Measurements from ENCODE around the gene CELSR3.

The CELSR3 gene

GRCh38 chr3:48633743-48634142, 28.9 kb downstream of the CELSR3 start:
- DNase-seq (ENCODE audit: low spot score), result no peak

DNA sequence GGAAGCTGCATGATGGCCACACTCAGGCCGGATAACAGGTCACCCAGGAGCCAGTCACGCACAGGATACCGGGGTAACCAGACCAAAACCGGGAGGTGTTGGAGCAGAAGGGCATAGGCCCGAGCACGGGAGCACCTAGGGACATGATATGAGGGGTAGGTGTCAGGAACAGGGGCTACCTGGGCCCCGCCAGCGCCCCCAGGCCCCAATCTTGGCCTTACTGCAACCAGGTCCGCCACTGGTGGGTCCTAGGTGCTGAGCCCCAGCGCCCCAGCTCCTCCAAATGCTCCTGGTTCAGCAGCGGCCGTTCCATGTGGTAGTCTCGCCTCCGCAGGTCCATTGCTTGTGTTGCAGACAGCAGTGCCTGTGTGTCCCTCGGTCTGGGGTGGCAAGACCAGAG, 29.4 kb downstream of the CELSR3 start:
- no peak for DNase-seq (ENCODE audit: low spot score)

DNA sequence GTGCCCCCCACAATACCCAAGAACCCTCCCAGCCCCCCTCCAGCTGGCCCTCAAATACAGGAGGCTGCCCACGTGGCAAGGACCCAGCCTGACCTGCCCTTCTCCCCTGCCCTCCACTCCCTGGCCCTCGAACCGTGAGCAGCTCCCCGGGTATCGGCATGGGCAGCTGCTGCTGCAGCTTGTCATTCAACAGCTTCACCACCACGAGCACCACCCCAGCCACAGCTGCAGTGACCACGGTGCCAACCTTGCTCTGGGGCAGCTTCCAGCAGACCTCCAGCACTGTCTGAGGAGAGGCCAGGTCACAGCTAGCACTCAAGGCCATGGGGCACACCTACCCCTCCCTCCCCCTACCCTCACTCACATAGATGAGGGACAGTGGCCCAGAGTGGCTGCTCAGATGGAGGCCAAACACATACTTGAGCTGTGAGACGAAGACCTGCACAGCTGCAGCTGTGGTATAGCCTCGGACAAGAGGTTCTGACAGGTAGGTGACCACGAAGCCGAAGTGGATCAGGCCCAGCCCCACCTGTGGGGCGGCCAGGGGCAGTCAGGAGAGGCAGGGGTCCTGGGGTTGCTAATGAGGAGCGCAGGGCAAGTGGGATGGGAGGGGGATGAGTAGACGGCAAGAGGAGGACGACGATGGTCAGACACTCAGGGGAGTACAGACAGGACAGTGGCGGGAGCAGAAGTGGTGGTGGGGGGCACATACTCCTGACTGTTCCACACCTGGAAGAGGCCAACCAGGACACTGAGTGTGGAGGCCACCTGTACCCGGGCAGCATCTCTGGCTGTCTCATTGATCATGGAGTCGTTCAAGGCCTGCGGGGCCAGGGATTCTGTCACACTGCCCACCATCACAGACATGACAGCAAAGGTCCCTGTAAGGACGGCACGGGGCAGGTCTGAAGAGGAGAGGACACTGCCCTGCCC, 30.9 kb downstream of the CELSR3 start:
- no peak for DNase-seq (ENCODE audit: low spot score)

- no peak for DNase-seq (ENCODE audit: low spot score)
These were observed 31.9 kb downstream of the CELSR3 start for GRCh38 chr3:48630833-48631232.

- DNase-seq (ENCODE audit: low spot score), result no peak
These were observed 32.3 kb downstream of the CELSR3 start for GRCh38 chr3:48630407-48630806.

DNA sequence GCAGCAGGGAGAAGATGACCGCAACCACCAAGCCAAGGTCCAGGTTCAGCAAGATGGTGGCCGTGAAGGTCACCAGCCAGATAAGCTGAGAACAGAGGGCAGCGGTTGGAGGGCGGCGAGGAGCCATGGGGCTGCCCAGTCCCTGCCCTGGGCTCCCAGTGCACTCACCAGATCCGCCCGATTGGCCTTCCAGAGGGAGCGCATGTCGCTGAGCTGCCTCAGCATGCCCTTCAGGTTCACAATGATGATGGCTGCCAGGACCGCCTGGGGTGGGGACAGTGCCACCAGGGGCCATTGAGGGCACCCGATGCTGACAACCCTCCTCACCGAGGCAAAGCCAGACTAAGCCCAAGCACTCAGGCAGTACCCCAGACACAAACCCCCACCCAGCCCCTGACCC, 32.8 kb downstream of the CELSR3 start:
- DNase-seq (ENCODE audit: low spot score), result no peak

- DNase-seq (ENCODE audit: low spot score), result no peak
These were observed 34.2 kb downstream of the CELSR3 start for GRCh38 chr3:48628277-48629017.

DNA sequence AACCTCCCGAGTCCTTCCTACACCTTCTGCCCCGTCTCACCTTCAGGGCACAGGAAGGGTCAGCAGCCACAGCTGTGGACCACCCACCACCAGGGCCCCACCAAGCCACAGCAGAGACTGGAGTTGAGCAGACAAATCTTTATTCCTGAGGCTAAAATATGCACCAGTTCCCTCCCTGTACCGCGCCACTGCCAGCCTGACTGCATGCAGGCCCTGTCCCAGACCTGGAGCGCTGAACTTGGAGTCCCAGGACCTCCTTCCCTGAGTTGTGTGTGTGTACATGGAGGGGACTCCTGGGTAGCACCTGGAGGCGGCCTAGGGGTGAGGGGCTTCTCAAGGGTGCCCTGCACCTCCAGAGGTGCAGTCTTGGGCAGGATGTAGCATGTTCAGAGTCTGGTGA, 37.1 kb downstream of the CELSR3 start:
- DNase-seq (ENCODE audit: low spot score), result no peak

GRCh38 chr3:48624767-48625166, 37.9 kb downstream of the CELSR3 start:
- no peak for DNase-seq (ENCODE audit: low spot score)

DNA sequence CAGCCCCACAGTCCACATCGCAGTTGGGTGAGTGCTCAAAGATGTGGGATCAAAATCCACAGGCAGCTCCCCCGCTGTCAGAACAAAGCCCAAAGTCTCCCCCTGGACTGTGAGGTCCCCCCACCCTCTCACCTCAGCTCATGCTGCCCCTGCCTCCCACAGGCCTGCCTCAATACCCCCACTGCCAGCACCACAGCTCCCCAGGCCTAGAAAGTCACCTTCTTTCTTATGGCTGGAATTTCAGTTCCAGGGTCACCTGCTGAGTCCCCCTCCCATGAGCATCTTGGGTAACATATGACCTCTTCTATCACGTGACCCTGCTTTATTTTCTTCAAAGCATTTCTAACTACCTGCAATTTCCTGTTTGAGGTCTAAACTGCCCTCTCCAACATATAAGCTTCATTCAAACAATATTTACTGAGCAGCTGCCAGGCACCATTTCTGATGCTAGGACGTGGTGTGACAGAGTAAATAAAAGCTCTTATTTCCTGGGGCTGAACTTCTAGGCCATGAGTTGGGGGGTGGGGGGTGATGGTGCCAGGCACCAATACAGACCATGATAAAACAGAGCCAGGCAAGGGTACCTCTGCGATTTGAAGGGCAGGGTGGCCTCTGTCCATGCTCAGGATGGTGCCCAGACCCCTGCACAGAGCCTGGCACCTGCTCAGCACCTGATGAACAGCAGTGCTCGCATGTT, 38.7 kb downstream of the CELSR3 start:
- DNase-seq (ENCODE audit: low spot score), result no peak

DNA sequence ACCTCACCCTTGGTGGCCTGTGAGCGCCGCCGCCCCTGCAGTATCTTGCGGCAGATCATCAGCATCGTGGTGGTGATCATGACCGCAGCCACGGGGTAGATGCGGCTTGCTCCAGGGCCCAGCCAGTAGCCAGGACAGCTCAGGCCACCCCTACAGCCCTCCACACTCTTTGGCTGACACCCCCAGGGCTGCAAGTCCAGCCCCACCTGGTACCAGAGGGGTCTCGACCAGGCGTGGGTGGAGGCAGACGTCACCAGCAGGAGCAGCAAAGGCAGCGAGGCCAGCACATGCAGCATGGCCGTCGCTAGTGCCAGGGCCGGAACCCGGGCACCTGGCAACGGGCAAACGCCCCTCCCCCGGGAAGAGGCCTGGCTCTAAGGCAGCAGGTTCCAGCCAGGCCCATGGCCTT, 41.2 kb downstream of the CELSR3 start, which contains the start of gene TMEM89:
Gene TMEM89, minus strand, starts transcription at position 309 of the 409 bp plus-strand sequence. Its CDS starts 13 bp downstream, at position 296.
- no peak for DNase-seq (ENCODE audit: low spot score)

GRCh38 chr3:48619541-48620524, 42.9 kb downstream of the CELSR3 start:
- no peak for DNase-seq (ENCODE audit: low spot score)

DNA sequence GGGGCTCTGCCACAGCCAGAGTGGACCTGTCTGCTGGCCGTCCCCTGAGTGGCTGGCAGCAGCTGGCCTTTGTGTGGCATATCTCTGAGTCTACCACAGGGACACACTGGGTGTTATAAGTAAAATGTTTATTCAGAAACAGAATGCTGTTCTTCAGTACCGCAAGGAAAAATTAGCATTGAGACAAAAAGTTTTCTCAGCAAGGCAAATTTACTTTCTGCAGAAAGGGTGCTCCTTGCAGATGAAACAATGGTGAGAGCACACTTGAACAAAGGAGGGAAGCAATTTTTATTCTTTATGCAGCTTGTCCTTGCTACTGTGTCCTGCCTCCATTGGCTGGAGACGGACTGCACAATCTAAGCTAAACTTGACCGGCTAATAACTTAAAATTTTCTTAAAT, 45.1 kb downstream of the CELSR3 start:
- no peak for DNase-seq (ENCODE audit: low spot score)

DNA sequence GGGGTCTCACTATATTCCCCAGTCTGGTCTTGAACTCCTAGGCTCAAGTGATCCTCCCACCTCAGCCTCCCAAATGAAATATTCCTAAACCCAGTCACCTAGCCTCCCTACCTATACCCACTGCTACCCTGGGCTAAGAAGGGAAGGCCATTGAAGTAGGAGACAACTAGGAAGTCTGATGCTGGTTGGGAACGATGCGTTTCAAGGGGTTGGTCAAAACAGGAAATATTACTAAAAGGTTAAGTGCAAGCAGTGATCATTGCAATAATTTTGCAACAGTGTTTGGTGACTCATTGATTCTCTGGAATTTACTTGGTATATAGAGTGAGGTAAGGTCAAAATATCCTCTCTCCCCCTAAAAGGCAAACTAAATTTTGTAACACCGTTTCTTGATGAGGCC, 48.6 kb downstream of the CELSR3 start:
- no peak for DNase-seq (ENCODE audit: low spot score)

DNA sequence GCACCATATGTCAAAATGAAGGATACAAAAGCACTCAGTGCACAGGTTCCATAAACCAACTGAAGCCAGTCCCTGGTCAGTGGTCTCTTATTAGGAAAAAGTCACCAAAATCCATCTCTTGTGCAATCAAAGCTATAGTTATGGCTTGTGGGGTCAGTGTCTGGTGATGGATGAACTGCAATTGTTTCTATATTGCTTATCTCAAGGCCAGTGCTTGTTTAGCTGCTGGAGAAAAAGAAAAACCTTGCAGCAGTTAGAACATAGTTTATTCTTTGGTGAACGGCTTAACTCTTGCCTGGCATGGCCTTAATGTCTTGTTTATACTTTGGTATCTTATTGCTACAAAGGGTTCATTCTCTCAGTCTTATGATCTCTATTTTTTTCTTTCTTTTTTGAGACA, 50.4 kb downstream of the CELSR3 start:
- no peak for DNase-seq (ENCODE audit: low spot score)

GRCh38 chr3:48609088-48610005, 53.3 kb downstream of the CELSR3 start, which contains the start of gene UQCRC1:
TSS of gene UQCRC1 (minus strand) at chr3:48609646. CDS start at chr3:48609620, 26 bp downstream.
- peak; percentile 91 for DNase-seq (ENCODE audit: low spot score)

- no peak for DNase-seq (ENCODE audit: low spot score)
These were observed 55.2 kb downstream of the CELSR3 start for GRCh38 chr3:48607519-48607918.

- DNase-seq (ENCODE audit: low spot score), result no peak
These were observed 61.1 kb downstream of the CELSR3 start for GRCh38 chr3:48601622-48601994.

- no peak for DNase-seq (ENCODE audit: low spot score)
These were observed 61.7 kb downstream of the CELSR3 start for GRCh38 chr3:48600711-48601621.
